ENCODE data around the gene TRIM65. TPM values are rescaled to one million over a fixed set of nuclear protein-coding genes. Genes with fewer than 3 reads are reported as not detected.

TRIM65 gene
- total and polyA plus RNA-seq, 2 of the 13 experiments (the other 11 are each of a cell fraction or from before 2014, with no cell fraction given) = 10.3 to 22.4 TPM

- TF ChIP-seq MLLT10 (CRISPR knock-in tag; IDR thresholded peaks at IDR 0.05) (no peak), CTCF (CRISPR knock-in tag; IDR thresholded peaks at IDR 0.05) (peak; percentile 58), PTBP1 (IDR thresholded peaks at IDR 0.05; ENCODE audit: low read depth, low read length, poor library complexity, severe bottlenecking) (no peak), ZNF260 (CRISPR knock-in tag; IDR thresholded peaks at IDR 0.05; ENCODE audit: borderline replicate concordance, low read depth) (0 out of 2 replicates have a peak, but pooled peaks have one; percentile 36), HDAC1 (CRISPR knock-in tag; IDR thresholded peaks at IDR 0.05) (0 out of 2 replicates have a peak, but pooled peaks have one; percentile 23), ZNF652 (CRISPR knock-in tag; IDR thresholded peaks at IDR 0.05; ENCODE audit: borderline replicate concordance, low read depth) (no peak), CREB3 (CRISPR knock-in tag; IDR thresholded peaks at IDR 0.05) (no peak; the same call in 1 of the 2 replicates), ZBTB40 (IDR thresholded peaks at IDR 0.05) (no peak), ZBTB40 (CRISPR knock-in tag; IDR thresholded peaks at IDR 0.05) (0 out of 2 replicates have a peak, but pooled peaks have one; percentile 15), RAD21 (CRISPR knock-in tag; IDR thresholded peaks at IDR 0.05) (peak; percentile 49), ZIK1 (CRISPR knock-in tag; IDR thresholded peaks at IDR 0.05; ENCODE audit: borderline replicate concordance, low read depth) (peak; percentile 59; the same call in 1 of the 2 replicates)
Observed at GRCh38 chr17:75895370-75896155, 1.2 kb downstream of the TRIM65 start (continued).

Measured in HepG2 (cell line).